Measurements from ENCODE around the gene APMAP. TPM values are rescaled to one million over a fixed set of nuclear protein-coding genes. Genes with fewer than 3 reads are reported as not detected.

Gene APMAP
- total RNA-seq, 2 donors from 2014 or later = 70.5 to 93.8 TPM

- Histone ChIP-seq H3K9me3 (no peaks in the 10 kb centered on the region), H3K27me3 (replicated peaks; ENCODE audit: insufficient read depth) (no peaks in the 10 kb centered on the region), H3K27ac (no peak overlapping the region), H3K36me3 (no peaks in the 10 kb centered on the region), H3K4me3 (no peak overlapping the region), H3K4me1 (replicated peaks) (no peaks in the 10 kb centered on the region)
- intact Hi-C loops (cut with DNase I) = no loop called here
- no peak for DNase-seq (ENCODE audit: low spot score)
- WGBS = 79% methylated on average over 2 of the region's 2 CpGs
- TF ChIP-seq CTCF (IDR thresholded peaks at IDR 0.05) (no peak), POLR2AphosphoS5 (IDR thresholded peaks at IDR 0.05) (peak; percentile 25)
These were observed 5.3 kb downstream of the APMAP start for GRCh38 chr20:24987244-24987643.

- no peak for DNase-seq (ENCODE audit: low spot score)
- no peak overlapping the region for H3K4me3 ChIP-seq
- no peaks in the 10 kb centered on the region for H3K4me1 ChIP-seq (replicated peaks)
- intact Hi-C loops (cut with DNase I) = no loop called here
- TF ChIP-seq CTCF (IDR thresholded peaks at IDR 0.05) = no peak
- TF ChIP-seq POLR2A (IDR thresholded peaks at IDR 0.05) = no peak
- no peak for TF ChIP-seq POLR2AphosphoS5 (IDR thresholded peaks at IDR 0.05)
- H3K9me3 ChIP-seq = no peaks in the 10 kb centered on the region
- no peaks in the 10 kb centered on the region for H3K27me3 ChIP-seq (replicated peaks; ENCODE audit: insufficient read depth)
- H3K36me3 ChIP-seq = no peaks in the 10 kb centered on the region
- H3K27ac ChIP-seq = no peak overlapping the region
- 80% methylated on average over 7 of the region's 7 CpGs for WGBS
These were observed 6.0 kb downstream of the APMAP start for GRCh38 chr20:24986436-24987015.

- no peak overlapping the region for H3K4me3 ChIP-seq
- H3K27ac ChIP-seq = no peak overlapping the region
- no peak for DNase-seq (ENCODE audit: low spot score)
- no peaks in the 10 kb centered on the region for H3K9me3 ChIP-seq
- H3K4me1 ChIP-seq (replicated peaks) = no peaks in the 10 kb centered on the region
- no peak for TF ChIP-seq POLR2A (IDR thresholded peaks at IDR 0.05)
- no peaks in the 10 kb centered on the region for H3K36me3 ChIP-seq
- H3K27me3 ChIP-seq (replicated peaks; ENCODE audit: insufficient read depth) = no peaks in the 10 kb centered on the region
- intact Hi-C loops (cut with DNase I) = no loop called here
- 63% methylated on average over 6 of the region's 6 CpGs for WGBS
These were observed 6.7 kb downstream of the APMAP start for GRCh38 chr20:24985802-24986201.

GRCh38 chr20:24984961-24985640 is 7.5 kb downstream of the APMAP start:
- H3K36me3 ChIP-seq = no peaks in the 10 kb centered on the region
- no peaks in the 10 kb centered on the region for H3K4me1 ChIP-seq (replicated peaks)
- H3K27me3 ChIP-seq (replicated peaks; ENCODE audit: insufficient read depth) = no peaks in the 10 kb centered on the region
- H3K27ac ChIP-seq = no peak overlapping the region
- H3K9me3 ChIP-seq = no peaks in the 10 kb centered on the region
- DNase-seq (ENCODE audit: low spot score) = no peak
- WGBS = 63% methylated on average over 3 of the region's 3 CpGs
- TF ChIP-seq CTCF (IDR thresholded peaks at IDR 0.05) = no peak
- TF ChIP-seq POLR2A (IDR thresholded peaks at IDR 0.05) = no peak
- no peak for TF ChIP-seq POLR2AphosphoS5 (IDR thresholded peaks at IDR 0.05)
- H3K4me3 ChIP-seq = no peak overlapping the region
- intact Hi-C loops (cut with DNase I) = no loop called here

GRCh38 chr20:24983896-24984295 is 8.7 kb downstream of the APMAP start:
- H3K27ac ChIP-seq = no peak overlapping the region

More at GRCh38 chr20:24983896-24984295, 8.7 kb downstream of the APMAP start:
- no peak for DNase-seq (ENCODE audit: low spot score)
- Histone ChIP-seq H3K4me1 (replicated peaks) (no peaks in the 10 kb centered on the region), H3K27me3 (replicated peaks; ENCODE audit: insufficient read depth) (no peaks in the 10 kb centered on the region), H3K36me3 (no peaks in the 10 kb centered on the region), H3K9me3 (no peaks in the 10 kb centered on the region), H3K4me3 (no peak overlapping the region)
- 88% methylated on average over 8 of the region's 8 CpGs for WGBS
- TF ChIP-seq POLR2A (IDR thresholded peaks at IDR 0.05) = no peak
- no peak for TF ChIP-seq POLR2AphosphoS5 (IDR thresholded peaks at IDR 0.05)
- TF ChIP-seq CTCF (IDR thresholded peaks at IDR 0.05) = no peak
- intact Hi-C loops (cut with DNase I) = no loop called here

All from prostate gland (tissue), 2 donors.